Panc1 (cell line): ENCODE results near the gene SLC4A1.

Experiments
- CTCF ChIP-seq: fragments of 450-650 bp; IDR thresholded peaks from 2 replicates; pipeline ENCODE4 v1.5.1; 2017; ENCODE audit warnings: mild to moderate bottlenecking
- POLR2AphosphoS5 ChIP-seq: IDR thresholded peaks from 2 replicates; pipeline ENCODE4 v1.6.1; 2012; ENCODE audit warnings: mild to moderate bottlenecking, low read depth, low read length, moderate library complexity

GRCh38 chr17:44216173-44216572, 51.8 kb downstream of the SLC4A1 start:
- TF ChIP-seq CTCF (no peak), POLR2AphosphoS5 (no peak)
